GM23338 (cell line): ENCODE data around the gene MYH13.

ENCODE experiments used
- CREB1 ChIP-seq: fragments of 250-450 bp; sonication (Bioruptor Pico); IDR thresholded peaks from 2 replicates; pipeline ENCODE4 v1.5.0; 2020; ENCODE audit warnings: low read depth, mild to moderate bottlenecking, moderate library complexity
- ETS1 ChIP-seq: IDR thresholded peaks from 2 replicates; pipeline ENCODE4 v1.6.1; 2016; ENCODE audit warnings: antibody characterized with exemption
- EZH2 ChIP-seq: fragments of 200-600 bp; sonication (generic); IDR thresholded peaks from one replicate; pipeline ENCODE4 v1.8.0; 2017; ENCODE audit warnings: antibody characterized with exemption, mild to moderate bottlenecking, low read depth; ENCODE audit not compliant: unreplicated experiment
- EZH2phosphoT487 ChIP-seq: fragments of 200-600 bp; sonication (generic); IDR thresholded peaks from one replicate; pipeline ENCODE4 v1.8.1; 2018; ENCODE audit warnings: antibody characterized with exemption; ENCODE audit not compliant: unreplicated experiment
- JUNB ChIP-seq: IDR thresholded peaks from one replicate; pipeline ENCODE4 v1.6.1; 2016; ENCODE audit warnings: antibody characterized with exemption; ENCODE audit not compliant: unreplicated experiment
- POLR2AphosphoS5 ChIP-seq: IDR thresholded peaks from 2 replicates; pipeline ENCODE4 v1.6.1; 2016; ENCODE audit warnings: antibody characterized with exemption, low read depth
- STAT1 ChIP-seq: IDR thresholded peaks from one replicate; pipeline ENCODE4 v1.6.1; 2016; ENCODE audit warnings: antibody characterized with exemption; ENCODE audit not compliant: unreplicated experiment
- ZNF114 ChIP-seq: fragments of 250-450 bp; sonication (Bioruptor Pico); IDR thresholded peaks from 2 replicates; pipeline ENCODE4 v1.5.0; 2020; ENCODE audit warnings: mild to moderate bottlenecking, moderate library complexity
- ZNF331 ChIP-seq: fragments of 250-450 bp; sonication (Bioruptor Pico); IDR thresholded peaks from 2 replicates; pipeline ENCODE4 v1.5.0; 2020; ENCODE audit warnings: low read depth, mild to moderate bottlenecking, moderate library complexity
- ZNF462 ChIP-seq: fragments of 250-450 bp; sonication (Bioruptor Pico); IDR thresholded peaks from 2 replicates; pipeline ENCODE4 v1.5.0; 2020; ENCODE audit warnings: mild to moderate bottlenecking, moderate library complexity
- TF ChIP-seq, protein P1 (sequence below), 2 experiments: fragments of 200-600 bp in 1 of 2; sonication (generic) in 1 of 2; conservative IDR thresholded peaks; 2 replicates each; pipeline versions ENCODE4 v1.5.1 to v1.6.1; 2016 to 2017; ENCODE audit warnings: antibody characterized with exemption in 2 of 2, low read depth in 2 of 2, mild to moderate bottlenecking in 2 of 2, moderate library complexity in 1 of 2
- TF ChIP-seq, protein P2 (sequence below): IDR thresholded peaks from one replicate; pipeline ENCODE4 v1.6.1; 2018; ENCODE audit warnings: antibody characterized with exemption; ENCODE audit not compliant: unreplicated experiment

DNA sequence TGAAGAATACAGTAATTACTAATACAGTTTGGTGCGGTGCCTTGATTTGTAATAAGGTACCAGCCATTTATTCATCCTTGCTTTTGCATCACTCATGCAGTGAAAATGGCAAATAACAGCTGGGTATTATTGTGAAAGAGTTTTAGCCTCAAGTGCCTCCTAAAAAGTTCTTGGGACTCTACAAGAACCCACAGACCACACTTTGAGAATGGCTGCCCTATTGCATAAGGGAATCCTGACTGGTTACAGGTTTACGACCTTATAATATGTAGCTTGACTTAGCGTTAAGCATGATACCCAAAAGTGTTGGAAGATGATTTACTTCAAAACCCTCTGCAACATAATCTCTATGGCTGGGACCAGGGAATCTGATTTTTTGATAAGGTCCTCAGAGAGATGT lies 4.2 kb downstream of the MYH13 start:
- TF ChIP-seq, protein P1, sequence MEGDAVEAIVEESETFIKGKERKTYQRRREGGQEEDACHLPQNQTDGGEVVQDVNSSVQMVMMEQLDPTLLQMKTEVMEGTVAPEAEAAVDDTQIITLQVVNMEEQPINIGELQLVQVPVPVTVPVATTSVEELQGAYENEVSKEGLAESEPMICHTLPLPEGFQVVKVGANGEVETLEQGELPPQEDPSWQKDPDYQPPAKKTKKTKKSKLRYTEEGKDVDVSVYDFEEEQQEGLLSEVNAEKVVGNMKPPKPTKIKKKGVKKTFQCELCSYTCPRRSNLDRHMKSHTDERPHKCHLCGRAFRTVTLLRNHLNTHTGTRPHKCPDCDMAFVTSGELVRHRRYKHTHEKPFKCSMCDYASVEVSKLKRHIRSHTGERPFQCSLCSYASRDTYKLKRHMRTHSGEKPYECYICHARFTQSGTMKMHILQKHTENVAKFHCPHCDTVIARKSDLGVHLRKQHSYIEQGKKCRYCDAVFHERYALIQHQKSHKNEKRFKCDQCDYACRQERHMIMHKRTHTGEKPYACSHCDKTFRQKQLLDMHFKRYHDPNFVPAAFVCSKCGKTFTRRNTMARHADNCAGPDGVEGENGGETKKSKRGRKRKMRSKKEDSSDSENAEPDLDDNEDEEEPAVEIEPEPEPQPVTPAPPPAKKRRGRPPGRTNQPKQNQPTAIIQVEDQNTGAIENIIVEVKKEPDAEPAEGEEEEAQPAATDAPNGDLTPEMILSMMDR (conservative IDR thresholded peaks at IDR 0.05; ENCODE audit: low read depth in 2 of 2): no peak
- TF ChIP-seq CREB1 (CRISPR knock-in tag) (no peak), POLR2AphosphoS5 (no peak), ZNF331 (CRISPR knock-in tag) (no peak), EZH2 (no peak), STAT1 (no peak), EZH2phosphoT487 (no peak), JUNB (no peak), ETS1 (no peak), ZNF114 (no peak), ZNF462 (CRISPR knock-in tag) (no peak)
- TF ChIP-seq, protein P2, sequence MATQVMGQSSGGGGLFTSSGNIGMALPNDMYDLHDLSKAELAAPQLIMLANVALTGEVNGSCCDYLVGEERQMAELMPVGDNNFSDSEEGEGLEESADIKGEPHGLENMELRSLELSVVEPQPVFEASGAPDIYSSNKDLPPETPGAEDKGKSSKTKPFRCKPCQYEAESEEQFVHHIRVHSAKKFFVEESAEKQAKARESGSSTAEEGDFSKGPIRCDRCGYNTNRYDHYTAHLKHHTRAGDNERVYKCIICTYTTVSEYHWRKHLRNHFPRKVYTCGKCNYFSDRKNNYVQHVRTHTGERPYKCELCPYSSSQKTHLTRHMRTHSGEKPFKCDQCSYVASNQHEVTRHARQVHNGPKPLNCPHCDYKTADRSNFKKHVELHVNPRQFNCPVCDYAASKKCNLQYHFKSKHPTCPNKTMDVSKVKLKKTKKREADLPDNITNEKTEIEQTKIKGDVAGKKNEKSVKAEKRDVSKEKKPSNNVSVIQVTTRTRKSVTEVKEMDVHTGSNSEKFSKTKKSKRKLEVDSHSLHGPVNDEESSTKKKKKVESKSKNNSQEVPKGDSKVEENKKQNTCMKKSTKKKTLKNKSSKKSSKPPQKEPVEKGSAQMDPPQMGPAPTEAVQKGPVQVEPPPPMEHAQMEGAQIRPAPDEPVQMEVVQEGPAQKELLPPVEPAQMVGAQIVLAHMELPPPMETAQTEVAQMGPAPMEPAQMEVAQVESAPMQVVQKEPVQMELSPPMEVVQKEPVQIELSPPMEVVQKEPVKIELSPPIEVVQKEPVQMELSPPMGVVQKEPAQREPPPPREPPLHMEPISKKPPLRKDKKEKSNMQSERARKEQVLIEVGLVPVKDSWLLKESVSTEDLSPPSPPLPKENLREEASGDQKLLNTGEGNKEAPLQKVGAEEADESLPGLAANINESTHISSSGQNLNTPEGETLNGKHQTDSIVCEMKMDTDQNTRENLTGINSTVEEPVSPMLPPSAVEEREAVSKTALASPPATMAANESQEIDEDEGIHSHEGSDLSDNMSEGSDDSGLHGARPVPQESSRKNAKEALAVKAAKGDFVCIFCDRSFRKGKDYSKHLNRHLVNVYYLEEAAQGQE: no peak
